ENCODE measurements around the gene CNOT1. TPM values are rescaled to one million over a fixed set of nuclear protein-coding genes. Genes with fewer than 3 reads are reported as not detected.
A peak's percentile ranks its signal among the peaks of the same experiment; 100 is the strongest.

The CNOT1 gene
- total RNA-seq, 1 experiment from 2014 or later = 328 TPM

- Histone ChIP-seq H2BK15ac (ENCODE audit: low read depth, low read length) (no peak overlapping the region), H3K79me1 (ENCODE audit: insufficient read depth, low read depth, low read length, poor library complexity, severe bottlenecking) (no peaks in the 10 kb centered on the region), H3K9ac (ENCODE audit: extremely low read depth, insufficient read length, low read length) (no peak overlapping the region), H2BK12ac (ENCODE audit: insufficient read length, low read depth, low read length) (no peak overlapping the region), H3K4me1 (ENCODE audit: insufficient read depth, low read length) (0 out of 2 replicates have a peak, but pooled peaks cover 3% of the 10 kb centered on the region), H4K5ac (ENCODE audit: insufficient read length, low read depth, low read length) (no peak overlapping the region), H3K27ac (ENCODE audit: insufficient read length, low read depth, low read length) (no peak overlapping the region), H3K4me2 (ENCODE audit: insufficient read depth, insufficient read length, low read length) (no peak overlapping the region), H4K20me1 (ENCODE audit: control insufficient read depth, insufficient read depth, insufficient read length) (no peaks in the 10 kb centered on the region), H3K9me3 (ENCODE audit: control insufficient read depth, low read depth, low read length) (no peaks in the 10 kb centered on the region), H2AFZ (ENCODE audit: low read length) (no peak overlapping the region), H3K14ac (ENCODE audit: insufficient read depth, low read length) (no peak overlapping the region), H3K4ac (ENCODE audit: low read depth, low read length) (no peak overlapping the region), H2BK5ac (ENCODE audit: insufficient read length, low read length) (no peak overlapping the region), H4K8ac (replicated peaks; ENCODE audit: insufficient read length, low read depth, low read length) (no peak overlapping the region), H2BK20ac (ENCODE audit: low read depth, low read length, poor library complexity, severe bottlenecking) (no peak overlapping the region), H3K23me2 (ENCODE audit: insufficient read length, low read depth, low read length, poor library complexity, severe bottlenecking) (peaks cover 20% of the 10 kb centered on the region), H3K18ac (ENCODE audit: insufficient read length, low read depth, low read length) (no peak overlapping the region), H2AK5ac (ENCODE audit: insufficient read length, low read length) (no peak overlapping the region), H2BK120ac (ENCODE audit: low read depth, low read length, poor library complexity, severe bottlenecking) (no peak overlapping the region), H3K79me2 (ENCODE audit: insufficient read depth, low read length) (no peaks in the 10 kb centered on the region), H3K23ac (ENCODE audit: insufficient read length, low read depth, low read length) (no peak overlapping the region), H4K91ac (ENCODE audit: insufficient read length, low read depth, low read length) (no peak overlapping the region), H3K27me3 (ENCODE audit: insufficient read depth, low read length) (no peaks in the 10 kb centered on the region), H3T11ph (ENCODE audit: low read length) (no peak overlapping the region), H3K56ac (ENCODE audit: insufficient read length, low read depth, low read length) (no peak overlapping the region)
- TF ChIP-seq CTCF (conservative IDR thresholded peaks at IDR 0.05) = no peak
- no peak for DNase-seq
- WGBS (ENCODE audit: extremely low coverage, insufficient read length, low lambda C conversion rate) = no CpG with 5 or more reads among the region's 8 CpGs
- peak overlapping the region; percentile 76 to 93 for H3K4me3 Mint-ChIP-seq
- peaks cover 28% of the 10 kb centered on the region for H3K27me3 Mint-ChIP-seq (ENCODE audit: low read depth)
- peaks cover 9 to 20% of the 10 kb centered on the region in 2 experiments for H3K4me1 Mint-ChIP-seq
- H3K36me3 Mint-ChIP-seq (ENCODE audit: insufficient read depth in 1 of 3, low read depth in 3 of 3) = peaks cover 0 to 5% (median 3%) of the 10 kb centered on the region in 3 experiments; a peak in 3 of 7 replicates
- H3K9me3 Mint-ChIP-seq = no peaks in the 10 kb centered on the region; a peak in 1 of 5 replicates
- H3K27ac Mint-ChIP-seq = peak overlapping the region in 1 of 3 experiments; percentile 14; a peak in 1 of 7 replicates
These were observed 127.3 kb downstream of the CNOT1 start for GRCh38 chr16:58502217-58502921.

Data from H9 (cell line).